ENCODE results near the gene SERPINB8. TPM values are rescaled to one million over a fixed set of nuclear protein-coding genes. Genes with fewer than 3 reads are reported as not detected.

SERPINB8 gene
- polyA plus RNA-seq, 1 donor (not counting 4 experiments of a cell fraction or from before 2014, with no cell fraction given), result 48.9 TPM

DNA sequence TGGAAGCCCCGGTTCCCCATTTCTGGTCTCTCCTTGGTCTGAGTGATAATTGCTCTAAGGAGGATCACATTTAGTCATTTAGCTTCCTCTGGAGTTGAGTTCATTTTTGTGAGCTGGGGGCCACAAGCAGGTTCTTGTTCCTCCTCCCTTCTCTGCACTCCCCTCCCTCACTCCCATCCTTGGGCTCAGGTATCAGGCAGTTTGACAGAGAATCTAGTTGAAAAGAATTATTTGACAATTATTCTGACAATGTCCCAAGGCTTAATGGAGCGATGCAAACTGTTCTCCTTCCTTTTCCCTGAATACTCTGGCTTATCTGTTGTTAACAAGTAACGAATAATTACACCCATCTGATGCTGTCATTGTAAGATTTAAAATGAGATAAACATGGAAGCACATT is 61.5 kb downstream of the SERPINB8 start:
- Histone ChIP-seq H3K9me3 (ENCODE audit: control insufficient read depth, low read depth, low read length) (no peaks in the 10 kb centered on the region), H4K20me1 (ENCODE audit: control insufficient read depth, extremely low read depth, insufficient read depth, low read length) (no peaks in the 10 kb centered on the region), H3K36me3 (ENCODE audit: control insufficient read depth in 2 of 2, extremely low read depth in 1 of 2, insufficient read depth in 2 of 2, low read length in 2 of 2) (no peaks in the 10 kb centered on the region), H3K4me1 (ENCODE audit: control insufficient read depth, extremely low read depth, insufficient read depth, low read length) (no peaks in the 10 kb centered on the region), H3K79me2 (ENCODE audit: control insufficient read depth, insufficient read depth, low read length) (no peaks in the 10 kb centered on the region), H2AFZ (ENCODE audit: control insufficient read depth, low read length) (no peak overlapping the region), H3K4me3 (ENCODE audit: control insufficient read depth in 2 of 3, extremely low read depth in 1 of 3, insufficient read depth in 2 of 3, low read depth in 1 of 3, low read length in 3 of 3) (no peak overlapping the region), H3K27me3 (ENCODE audit: control insufficient read depth, extremely low read depth, insufficient read depth, low read length) (peaks cover 7% of the 10 kb centered on the region), H3K4me2 (ENCODE audit: control insufficient read depth, extremely low read depth, insufficient read depth, low read depth, low read length) (no peak overlapping the region), H3K9ac (ENCODE audit: control insufficient read depth, extremely low read depth, insufficient read depth, low read length) (no peak overlapping the region), H3K27ac (ENCODE audit: control insufficient read depth, insufficient read depth, low read length) (no peak overlapping the region), H3K9me1 (ENCODE audit: control insufficient read depth, extremely low read depth, insufficient read depth, low read length) (no peaks in the 10 kb centered on the region)
- no peak for TF ChIP-seq EZH2 (IDR thresholded peaks at IDR 0.05; ENCODE audit: low read length)
- TF ChIP-seq, protein P1, sequence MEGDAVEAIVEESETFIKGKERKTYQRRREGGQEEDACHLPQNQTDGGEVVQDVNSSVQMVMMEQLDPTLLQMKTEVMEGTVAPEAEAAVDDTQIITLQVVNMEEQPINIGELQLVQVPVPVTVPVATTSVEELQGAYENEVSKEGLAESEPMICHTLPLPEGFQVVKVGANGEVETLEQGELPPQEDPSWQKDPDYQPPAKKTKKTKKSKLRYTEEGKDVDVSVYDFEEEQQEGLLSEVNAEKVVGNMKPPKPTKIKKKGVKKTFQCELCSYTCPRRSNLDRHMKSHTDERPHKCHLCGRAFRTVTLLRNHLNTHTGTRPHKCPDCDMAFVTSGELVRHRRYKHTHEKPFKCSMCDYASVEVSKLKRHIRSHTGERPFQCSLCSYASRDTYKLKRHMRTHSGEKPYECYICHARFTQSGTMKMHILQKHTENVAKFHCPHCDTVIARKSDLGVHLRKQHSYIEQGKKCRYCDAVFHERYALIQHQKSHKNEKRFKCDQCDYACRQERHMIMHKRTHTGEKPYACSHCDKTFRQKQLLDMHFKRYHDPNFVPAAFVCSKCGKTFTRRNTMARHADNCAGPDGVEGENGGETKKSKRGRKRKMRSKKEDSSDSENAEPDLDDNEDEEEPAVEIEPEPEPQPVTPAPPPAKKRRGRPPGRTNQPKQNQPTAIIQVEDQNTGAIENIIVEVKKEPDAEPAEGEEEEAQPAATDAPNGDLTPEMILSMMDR (optimal IDR thresholded peaks at IDR 0.05 in 1 of 3, IDR thresholded peaks at IDR 0.05 in 1 of 3, conservative IDR thresholded peaks at IDR 0.05 in 1 of 3; ENCODE audit: extremely low read depth in 1 of 3, insufficient read depth in 2 of 3, low read length in 3 of 3), result no peak
- DNase-seq (ENCODE audit: low read depth, low spot score) (no peak), FAIRE-seq (no peak)
- dilution Hi-C loops (cut with MboI; ENCODE audit: extremely low pct_ligation_motif_present, low sequenced_read_pairs), result no loop called here

DNA sequence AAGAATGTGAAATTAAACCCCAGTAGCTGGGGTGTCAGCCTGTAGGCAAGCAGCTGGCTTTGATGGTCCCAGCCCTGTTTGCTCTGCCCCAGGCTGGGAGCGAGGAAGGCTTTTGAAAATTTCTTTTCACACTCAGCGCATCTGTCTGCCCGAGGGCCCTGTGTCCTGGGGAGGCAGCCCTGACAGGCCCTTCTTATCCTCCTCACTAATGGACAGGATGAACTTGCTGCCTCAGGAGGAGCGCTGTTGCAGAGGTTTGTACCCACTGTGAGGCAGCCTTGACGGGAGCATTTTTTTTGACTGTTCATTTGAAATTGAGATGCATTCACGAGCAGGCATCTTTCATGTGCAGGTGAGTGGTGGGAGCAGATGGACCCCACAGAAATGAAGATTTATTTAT is 62.4 kb downstream of the SERPINB8 start:
- FAIRE-seq, result no peak
- no peak overlapping the region for H3K4me3 ChIP-seq (ENCODE audit: control insufficient read depth in 2 of 3, extremely low read depth in 1 of 3, insufficient read depth in 2 of 3, low read depth in 1 of 3, low read length in 3 of 3)

More for the DNA sequence above, 62.4 kb downstream of the SERPINB8 start:
- Histone ChIP-seq H3K36me3 (ENCODE audit: control insufficient read depth in 2 of 2, extremely low read depth in 1 of 2, insufficient read depth in 2 of 2, low read length in 2 of 2) (no peaks in the 10 kb centered on the region), H3K9me3 (ENCODE audit: control insufficient read depth, low read depth, low read length) (no peaks in the 10 kb centered on the region), H2AFZ (ENCODE audit: control insufficient read depth, low read length) (no peak overlapping the region), H4K20me1 (ENCODE audit: control insufficient read depth, extremely low read depth, insufficient read depth, low read length) (no peaks in the 10 kb centered on the region), H3K9me1 (ENCODE audit: control insufficient read depth, extremely low read depth, insufficient read depth, low read length) (no peaks in the 10 kb centered on the region), H3K79me2 (ENCODE audit: control insufficient read depth, insufficient read depth, low read length) (no peaks in the 10 kb centered on the region), H3K4me2 (ENCODE audit: control insufficient read depth, extremely low read depth, insufficient read depth, low read depth, low read length) (no peak overlapping the region), H3K27me3 (ENCODE audit: control insufficient read depth, extremely low read depth, insufficient read depth, low read length) (peaks cover 7% of the 10 kb centered on the region), H3K27ac (ENCODE audit: control insufficient read depth, insufficient read depth, low read length) (no peak overlapping the region), H3K9ac (ENCODE audit: control insufficient read depth, extremely low read depth, insufficient read depth, low read length) (no peak overlapping the region), H3K4me1 (ENCODE audit: control insufficient read depth, extremely low read depth, insufficient read depth, low read length) (no peaks in the 10 kb centered on the region)
- no peak for DNase-seq (ENCODE audit: low read depth, low spot score)
- TF ChIP-seq, protein P1 (optimal IDR thresholded peaks at IDR 0.05 in 1 of 3, IDR thresholded peaks at IDR 0.05 in 1 of 3, conservative IDR thresholded peaks at IDR 0.05 in 1 of 3; ENCODE audit: extremely low read depth in 1 of 3, insufficient read depth in 2 of 3, low read length in 3 of 3), result no peak
- dilution Hi-C loops (cut with MboI; ENCODE audit: extremely low pct_ligation_motif_present, low sequenced_read_pairs), result no loop called here
